Measurements from ENCODE around the gene TMED10. TPM values are rescaled to one million over a fixed set of nuclear protein-coding genes. Genes with fewer than 3 reads are reported as not detected.

Gene TMED10
- polyA plus RNA-seq, 3 donors: 73.3 to 243 (median 215) TPM

DNA sequence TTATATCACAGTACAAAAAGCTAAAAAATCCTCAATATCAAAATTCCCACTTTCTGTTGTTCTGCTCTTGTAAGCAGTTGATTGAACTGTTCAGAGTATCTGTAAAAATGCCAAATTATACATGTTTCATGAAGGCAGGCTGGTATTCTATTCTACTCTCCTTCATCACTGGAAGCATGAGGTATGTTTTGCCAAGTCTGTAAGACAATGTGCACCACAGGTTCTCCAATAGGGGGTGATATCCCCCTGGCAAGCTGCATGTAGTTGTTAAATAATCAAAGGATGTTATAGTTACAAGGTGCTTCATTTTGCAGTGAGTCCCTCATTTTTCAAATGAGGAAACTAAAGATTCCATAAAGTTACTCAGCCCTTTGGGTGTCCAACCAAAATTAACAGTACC is 34.4 kb downstream of the TMED10 start:
- no peak overlapping the region for H3K27ac ChIP-seq (ENCODE audit: low read depth, low read length)

DNA sequence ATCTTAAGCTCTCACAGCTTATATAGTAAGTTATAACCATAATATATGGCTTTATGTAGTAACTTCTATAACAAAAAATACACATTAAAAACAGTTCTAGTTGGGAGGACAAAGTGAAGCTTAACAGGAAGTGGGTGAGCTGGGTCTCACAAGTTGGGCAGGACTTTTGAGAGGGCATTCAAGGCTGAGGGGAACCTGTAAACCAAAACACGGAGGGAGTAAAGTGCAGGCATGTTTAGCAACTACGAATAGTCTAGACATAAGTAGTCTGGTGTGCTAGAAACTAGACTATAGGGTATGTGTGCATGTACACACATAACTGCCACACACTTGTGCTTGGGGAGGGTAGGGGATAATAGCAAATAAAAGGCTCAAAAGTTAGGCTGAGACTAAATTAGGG is 35.4 kb downstream of the TMED10 start:
- no peak overlapping the region for H3K27ac ChIP-seq (ENCODE audit: low read depth, low read length)
- 57 to 66% (median 66%) methylated on average over 2 of the region's 2 CpGs for WGBS, 3 donors

DNA sequence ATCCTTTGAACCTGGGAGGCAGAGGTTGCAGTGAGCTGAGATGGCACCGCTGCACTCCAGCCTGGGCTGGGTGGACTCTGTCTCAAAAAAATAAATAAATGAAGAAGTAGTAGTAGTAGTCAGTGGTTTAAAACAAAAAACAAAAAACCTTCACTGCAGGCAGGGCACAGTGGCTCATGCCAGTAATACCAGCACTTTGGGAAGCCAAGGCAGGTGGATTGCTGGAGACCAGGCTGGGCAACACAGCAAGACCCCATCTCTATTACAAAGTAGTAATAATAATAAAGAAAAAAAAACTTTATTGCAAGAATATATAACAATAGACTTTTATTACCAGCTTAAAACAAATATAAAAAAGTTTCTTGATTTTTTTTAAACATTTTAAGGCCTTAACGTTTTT is 35.8 kb downstream of the TMED10 start:
- WGBS, 3 donors: 80 to 86% (median 84%) methylated on average over 2 of the region's 2 CpGs
- H3K27ac ChIP-seq (ENCODE audit: low read depth, low read length): no peak overlapping the region

DNA sequence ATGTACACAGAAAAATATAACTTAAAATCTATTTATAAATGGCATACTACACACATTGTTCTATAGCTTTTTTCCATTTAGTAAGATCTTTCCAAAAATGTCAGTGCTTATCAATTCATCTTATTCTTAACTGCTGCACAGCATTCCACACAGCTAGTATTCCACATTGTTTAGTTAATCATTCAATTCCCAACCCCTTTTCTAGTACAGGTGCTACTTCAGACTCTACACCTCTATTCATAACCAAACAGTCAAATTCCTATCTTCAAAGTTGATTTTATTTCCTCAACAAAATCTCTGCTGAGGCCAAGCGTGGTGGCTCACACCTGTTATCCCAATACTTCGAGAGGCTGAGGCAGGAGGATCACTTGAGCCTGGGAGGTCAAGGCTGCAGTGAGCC is 37.2 kb downstream of the TMED10 start:
- WGBS, 3 donors: 51 to 94% (median 93%) methylated on average over 2 of the region's 2 CpGs
- H3K27ac ChIP-seq (ENCODE audit: low read depth, low read length): no peak overlapping the region

DNA sequence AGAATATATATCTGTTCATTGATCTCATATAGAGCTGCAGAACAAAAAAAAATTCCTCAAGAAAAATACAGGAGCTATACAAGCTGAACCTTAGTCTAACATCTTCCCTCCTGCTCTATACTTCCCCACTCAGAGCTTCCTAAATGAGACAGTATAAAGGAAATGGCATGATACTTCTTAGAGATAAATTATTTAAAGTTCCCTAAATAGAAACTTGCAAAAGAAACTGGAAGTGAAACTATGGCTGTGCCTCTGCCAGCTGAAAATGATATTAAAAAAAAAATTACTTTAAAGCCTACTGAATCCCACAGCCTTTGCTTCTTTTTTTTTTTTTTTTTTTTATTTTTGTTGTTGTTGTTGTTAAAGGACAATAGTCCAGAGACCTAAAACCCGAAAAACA is 37.9 kb downstream of the TMED10 start:
- H3K27ac ChIP-seq (ENCODE audit: low read depth, low read length): no peak overlapping the region
- 33 to 70% (median 36%) methylated on average over 1 of the region's 1 CpG for WGBS, 3 donors

DNA sequence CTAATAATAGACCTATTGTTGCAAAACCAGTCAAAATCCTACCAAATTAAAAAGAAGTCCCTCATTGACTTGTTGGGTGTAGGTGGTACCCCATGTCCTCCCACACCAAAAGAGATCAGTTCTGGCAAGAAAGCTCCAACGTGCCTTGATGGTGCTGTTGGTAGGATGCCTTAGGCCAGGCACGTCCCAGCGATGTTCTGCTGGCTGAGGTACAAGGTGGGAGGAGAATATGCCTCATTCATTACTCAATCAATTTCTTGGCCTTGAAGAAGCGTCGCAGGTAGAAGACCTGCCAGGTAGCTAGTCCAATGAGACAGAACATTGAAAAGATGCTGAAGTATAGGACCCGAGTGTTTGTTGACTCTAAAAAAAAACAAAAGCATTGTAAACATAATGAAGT is 41.8 kb downstream of the TMED10 start:
- no peak overlapping the region for H3K27ac ChIP-seq (ENCODE audit: low read depth, low read length)
- 37 to 88% (median 83%) methylated on average over 6 of the region's 6 CpGs for WGBS, 3 donors

DNA sequence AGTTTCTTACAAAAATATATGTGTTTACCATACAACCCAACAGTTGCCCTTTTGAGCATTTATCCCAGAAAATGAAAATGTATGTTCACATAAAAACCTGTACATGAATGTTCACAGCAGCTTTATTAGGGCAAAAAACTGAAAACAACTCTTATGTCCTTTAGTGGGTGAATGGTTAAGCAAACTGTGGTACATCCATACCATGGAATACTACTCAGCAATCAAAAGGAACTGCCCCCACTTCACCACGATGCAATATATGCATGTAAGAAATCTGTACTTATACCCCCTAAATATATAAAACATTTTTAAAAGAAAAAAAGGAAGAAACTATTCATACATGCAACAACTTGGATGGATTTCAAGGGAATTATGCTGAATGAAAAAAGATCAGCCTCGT is 42.8 kb downstream of the TMED10 start:
- WGBS, 3 donors: 48 to 84% (median 50%) methylated on average over 2 of the region's 2 CpGs
- no peak overlapping the region for H3K27ac ChIP-seq (ENCODE audit: low read depth, low read length)

DNA sequence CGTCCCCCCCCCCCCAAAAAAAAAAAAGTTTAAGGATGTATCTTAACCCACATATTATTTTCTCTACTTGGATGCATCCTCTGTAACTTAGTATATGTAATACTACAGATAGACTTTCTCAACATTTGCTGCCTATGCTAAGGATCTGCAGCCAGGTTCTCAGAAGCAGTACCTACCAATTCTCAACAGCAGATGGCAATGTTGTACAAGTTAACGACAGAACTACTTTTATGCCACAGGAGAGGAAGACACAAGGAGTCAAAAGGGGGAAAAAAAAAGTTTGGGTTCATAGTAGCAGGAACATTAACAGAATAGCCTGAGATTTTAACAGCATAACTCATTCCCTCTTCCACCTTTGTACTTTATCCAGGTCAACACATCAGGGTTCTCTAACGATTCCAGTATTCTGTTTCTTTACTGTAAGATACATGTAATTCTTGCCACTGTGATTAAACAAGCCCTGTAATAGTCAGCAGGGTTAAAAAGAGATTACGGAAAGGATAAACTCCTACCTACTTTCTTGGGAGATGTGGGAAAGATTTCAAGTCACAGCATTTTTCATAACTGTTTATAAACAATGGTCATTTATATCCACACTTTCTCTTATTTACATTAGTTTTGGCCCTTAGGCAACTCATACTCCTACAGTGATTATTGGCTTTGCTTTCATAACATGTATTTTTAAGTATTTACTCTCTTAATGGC is 43.9 kb downstream of the TMED10 start:
- H3K27ac ChIP-seq (ENCODE audit: low read depth, low read length): no peak overlapping the region

DNA sequence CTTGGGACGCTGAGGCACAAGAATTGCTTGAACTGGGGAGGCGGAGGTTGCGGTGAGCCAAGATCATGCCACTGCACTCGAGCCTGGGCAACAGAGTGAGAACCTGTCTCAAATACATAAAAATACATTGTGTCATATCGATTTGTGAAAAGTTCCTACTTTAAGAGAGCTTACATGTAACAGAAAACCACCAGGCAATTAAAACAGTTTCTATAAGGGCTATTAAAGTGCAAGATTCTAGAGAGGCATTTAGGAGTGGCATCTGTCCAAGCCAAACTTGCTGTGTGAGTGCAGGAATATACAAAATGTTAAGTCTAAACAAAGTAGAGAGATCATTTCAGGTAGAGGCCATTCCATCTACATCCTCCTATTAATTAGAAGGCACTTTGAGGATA is 47.8 kb downstream of the TMED10 start:
- H3K27ac ChIP-seq (ENCODE audit: low read depth, low read length): no peak overlapping the region
- 90 to 94% (median 91%) methylated on average over 5 of the region's 5 CpGs for WGBS, 3 donors

More for the DNA sequence above, 43.9 kb downstream of the TMED10 start:
- WGBS, 3 donors: 37 to 46% (median 37%) methylated on average over 4 of the region's 4 CpGs

DNA sequence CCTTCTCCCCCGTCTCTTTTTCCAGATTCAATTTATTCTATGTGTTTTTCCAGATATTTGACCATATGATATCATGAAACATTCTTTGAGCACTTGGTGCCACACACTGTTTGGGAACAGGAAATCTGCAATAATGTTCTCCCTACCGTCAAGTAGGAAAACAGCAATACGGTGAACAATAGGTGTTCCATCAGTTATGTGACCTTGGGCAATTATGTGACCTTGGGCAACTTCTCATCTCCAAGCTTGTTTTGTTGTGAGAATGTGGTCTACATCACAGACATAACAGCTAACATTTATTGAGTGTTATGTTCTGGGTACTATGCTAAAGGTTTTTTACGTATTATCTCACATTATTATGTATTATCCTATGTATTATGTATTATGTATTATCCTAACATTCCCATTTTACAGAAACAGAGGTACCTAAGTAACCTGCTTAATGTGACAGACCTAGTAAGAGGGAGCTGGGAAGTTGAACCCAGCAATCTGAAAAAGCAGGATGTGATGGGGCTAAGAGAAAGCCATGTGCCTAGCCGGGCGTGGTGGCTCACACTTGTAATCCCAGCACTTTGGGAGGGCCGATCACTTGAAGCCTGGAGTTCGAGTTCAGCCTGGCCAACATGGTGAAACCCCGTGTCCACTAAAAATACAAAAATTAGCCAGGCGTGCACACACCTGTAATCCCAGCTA is 48.4 kb downstream of the TMED10 start:
- 58 to 69% (median 60%) methylated on average over 10 of the region's 10 CpGs for WGBS, 3 donors
- H3K27ac ChIP-seq (ENCODE audit: low read depth, low read length): no peak overlapping the region

DNA sequence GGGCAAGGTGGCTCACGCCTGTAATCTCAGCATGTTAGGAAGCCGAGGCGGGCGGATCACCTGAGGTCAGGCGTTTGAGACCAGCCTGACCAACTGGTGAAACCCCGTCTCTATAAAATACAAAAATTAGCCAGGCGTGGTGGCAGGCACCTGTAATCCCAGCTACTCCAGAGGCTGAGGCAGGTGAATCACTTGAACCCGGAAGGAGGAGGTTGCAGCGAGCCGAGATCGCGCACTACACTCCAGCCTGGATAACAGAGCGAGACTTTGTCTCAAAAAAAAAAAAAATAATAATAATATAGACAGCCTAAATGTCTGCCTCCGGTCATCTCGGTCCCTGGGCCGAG is 49.0 kb downstream of the TMED10 start:
- 16 to 30% (median 27%) methylated on average over 16 of the region's 16 CpGs for WGBS, 3 donors
- H3K27ac ChIP-seq (ENCODE audit: low read depth, low read length): peak overlapping the region; percentile 97

DNA sequence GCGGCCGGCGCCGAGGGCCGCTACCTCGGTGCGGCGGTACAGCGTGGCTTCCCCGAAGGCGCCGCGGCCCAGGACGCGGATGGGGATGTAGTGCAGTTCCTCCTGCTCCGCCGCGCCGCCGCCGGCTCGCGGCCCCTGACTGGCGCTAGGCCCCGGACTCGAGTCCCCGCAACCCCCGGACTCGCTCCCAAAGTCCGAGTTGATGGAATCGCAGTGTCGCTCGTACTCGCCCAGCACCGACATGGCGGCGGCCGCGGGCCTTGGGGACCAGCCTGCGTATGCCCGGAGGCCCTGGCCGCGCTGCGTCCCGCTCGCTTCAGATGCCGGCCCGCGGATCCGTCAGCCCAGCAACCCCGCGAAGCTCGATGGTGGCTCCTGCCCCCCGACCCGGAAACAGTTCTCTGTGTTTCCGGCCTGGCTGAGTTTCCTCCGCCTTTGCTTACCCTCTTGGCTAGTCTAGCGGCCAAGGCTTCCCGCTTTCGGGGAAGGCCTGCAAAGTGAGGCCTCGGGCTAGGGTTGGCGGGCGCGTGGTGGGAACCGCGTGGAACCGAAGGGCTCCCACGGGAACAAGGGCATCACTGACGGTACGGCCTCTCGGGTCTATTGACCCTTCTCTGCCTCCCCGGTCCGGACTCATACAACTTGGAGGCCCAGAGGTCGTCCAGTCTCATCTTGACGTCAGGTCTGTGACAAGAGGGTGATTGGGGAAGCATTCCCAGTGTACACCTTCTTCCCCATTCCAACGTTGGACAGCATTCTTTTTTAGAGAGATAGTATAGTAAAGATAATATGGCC is 49.5 kb downstream of the TMED10 start, which contains the start of gene NEK9:
Gene NEK9 (minus strand): TSS at position 370 of the 795 bp plus-strand sequence. CDS start 127 bp downstream, at position 243.
- WGBS, 3 donors: 0 to 1% (median 0%) methylated on average over 71 to 76 of the region's 76 CpGs
- H3K27ac ChIP-seq (ENCODE audit: low read depth, low read length): peak within 1 kb of the TSS; percentile 97

DNA sequence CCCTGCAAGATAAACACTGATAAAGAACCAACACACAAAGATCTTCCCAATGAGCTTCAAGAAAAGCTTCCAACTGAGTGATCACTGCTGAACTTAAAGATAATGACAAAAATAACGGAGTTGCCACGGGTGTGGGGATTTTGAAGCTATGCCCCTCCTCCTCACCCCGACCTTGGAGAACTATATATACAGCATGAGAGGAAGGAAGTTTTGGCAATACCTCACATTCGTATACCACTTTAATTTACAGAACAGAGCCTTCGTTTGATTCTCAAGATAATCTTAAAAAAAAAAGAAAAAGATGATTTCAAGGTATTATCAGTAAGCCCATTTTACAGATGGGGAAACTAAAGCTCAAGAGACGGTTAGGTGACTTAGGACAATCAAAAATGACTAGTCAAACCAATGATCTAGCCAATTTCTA is 50.3 kb downstream of the TMED10 start:
- H3K27ac ChIP-seq (ENCODE audit: low read depth, low read length): peak overlapping the region; percentile 97
- WGBS, 3 donors: 1 to 3% (median 2%) methylated on average over 6 of the region's 6 CpGs

DNA sequence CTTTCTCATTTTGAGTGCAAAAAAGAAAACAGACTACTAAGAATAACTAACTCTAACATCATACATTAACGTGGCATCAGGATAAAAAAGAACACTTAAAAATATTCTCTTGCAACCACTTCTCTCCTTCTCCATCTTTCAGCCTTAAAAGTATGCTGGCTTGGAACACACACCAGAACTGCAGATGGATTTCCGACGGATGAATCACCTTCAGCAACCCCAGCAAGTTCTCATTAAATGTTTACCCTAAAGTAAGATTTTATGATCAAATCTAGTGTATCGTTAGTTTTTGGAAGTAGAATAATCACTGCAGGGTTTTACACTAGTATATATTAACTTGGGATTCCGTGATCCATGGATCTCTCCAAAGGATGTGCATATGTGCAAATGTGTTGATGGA is 50.8 kb downstream of the TMED10 start:
- no peak overlapping the region for H3K27ac ChIP-seq (ENCODE audit: low read depth, low read length)
- WGBS, 3 donors: 55 to 74% (median 56%) methylated on average over 5 of the region's 5 CpGs

DNA sequence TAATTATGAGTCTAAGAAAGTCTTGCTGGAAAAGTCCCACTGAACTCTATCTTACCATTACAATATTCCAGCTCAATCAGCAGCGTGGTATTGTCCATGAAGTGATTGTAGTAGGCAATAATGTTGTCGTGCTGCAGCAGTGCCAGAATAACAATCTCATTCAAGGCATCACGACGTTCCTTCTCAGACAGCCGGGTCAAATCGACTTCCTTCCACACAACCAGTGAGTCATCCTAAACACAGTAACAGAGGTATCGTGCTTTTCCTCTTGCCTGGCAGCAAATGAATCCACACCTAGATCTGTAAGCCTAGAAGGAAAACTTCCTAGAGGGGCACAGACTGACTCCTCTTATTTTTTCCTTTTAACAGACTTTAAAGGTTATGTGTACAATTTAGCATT is 52.4 kb downstream of the TMED10 start:
- no peak overlapping the region for H3K27ac ChIP-seq (ENCODE audit: low read depth, low read length)
- 24 to 48% (median 26%) methylated on average over 7 of the region's 7 CpGs for WGBS, 3 donors

DNA sequence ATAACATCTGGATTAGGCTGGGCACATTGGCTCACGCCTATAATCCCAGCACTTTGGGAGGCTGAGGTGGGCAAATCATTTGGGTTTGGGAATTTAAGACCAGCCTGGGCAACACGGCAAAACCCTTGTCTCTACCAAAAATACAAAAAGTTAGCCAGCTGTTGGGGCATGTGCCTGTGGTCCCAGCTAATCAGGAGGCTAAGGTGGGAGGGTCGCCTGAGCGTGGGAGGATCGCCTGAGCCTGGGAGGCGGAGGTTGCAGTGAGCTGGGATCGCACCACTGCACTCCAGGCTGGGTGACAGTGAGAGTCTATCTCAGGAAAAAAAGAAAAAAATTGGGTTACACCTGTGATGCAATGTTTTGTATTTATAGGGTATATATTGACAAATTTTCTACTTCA is 54.9 kb downstream of the TMED10 start:
- WGBS, 3 donors: 93 to 95% (median 94%) methylated on average over 7 of the region's 7 CpGs
- H3K27ac ChIP-seq (ENCODE audit: low read depth, low read length): no peak overlapping the region

DNA sequence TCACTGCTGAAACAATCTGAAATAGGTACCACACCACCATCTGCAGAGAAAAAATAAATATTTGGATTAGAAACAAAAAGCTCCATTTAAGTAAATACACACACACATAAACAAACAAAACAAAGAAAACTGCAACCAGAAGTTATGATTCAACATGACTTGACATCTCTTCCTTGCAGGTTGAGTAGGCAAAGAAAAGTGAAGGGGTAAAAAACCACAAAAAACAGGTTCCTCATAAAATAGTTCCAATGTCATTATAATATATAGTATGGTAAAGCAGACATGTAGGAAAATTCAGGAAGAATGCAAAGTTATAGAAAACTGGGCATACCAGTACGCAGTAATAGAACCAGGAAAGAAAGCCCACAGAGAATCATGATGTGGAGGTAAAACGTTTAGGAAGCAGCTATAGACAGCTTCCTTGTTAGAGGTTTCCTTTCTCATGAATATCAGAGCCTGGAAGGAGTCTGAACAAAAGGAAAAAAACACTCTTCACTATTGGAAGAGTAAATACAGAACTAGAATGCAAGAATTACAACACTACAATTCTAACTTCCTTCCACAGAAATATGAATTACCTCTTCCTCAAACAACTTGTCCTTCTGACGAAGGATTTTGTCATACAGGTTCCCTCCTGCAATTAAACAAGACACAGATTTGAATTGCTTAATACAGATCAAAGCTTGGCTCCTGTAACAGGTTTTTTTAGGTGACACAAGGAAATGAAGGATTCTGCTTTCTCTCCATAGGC is 55.7 kb downstream of the TMED10 start:
- 47 to 76% (median 55%) methylated on average over 3 of the region's 3 CpGs for WGBS, 3 donors
- no peak overlapping the region for H3K27ac ChIP-seq (ENCODE audit: low read depth, low read length)

DNA sequence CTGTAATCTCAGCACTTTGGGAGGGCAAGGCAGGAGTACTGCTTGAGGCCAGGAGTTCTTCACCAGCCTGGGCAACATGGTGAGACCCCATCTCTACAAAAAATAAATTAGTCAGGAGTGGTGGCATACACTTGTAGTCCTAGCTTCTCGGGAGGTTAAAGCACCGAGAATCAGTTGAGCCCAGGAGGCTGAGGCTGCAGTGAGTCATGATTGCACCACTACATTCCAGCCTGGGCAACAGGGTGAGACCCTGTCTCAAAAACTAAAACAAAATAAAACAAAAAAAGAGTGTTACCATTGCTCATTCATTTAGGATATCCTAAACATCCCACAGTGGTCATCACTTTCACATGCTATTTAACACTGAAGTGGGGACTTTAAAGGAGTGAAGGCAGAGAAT is 57.4 kb downstream of the TMED10 start:
- H3K27ac ChIP-seq (ENCODE audit: low read depth, low read length): no peak overlapping the region
- WGBS, 3 donors: 87 to 97% (median 93%) methylated on average over 2 of the region's 2 CpGs

Measured in adipose tissue (tissue), 3 donors.